Measurements from ENCODE around the gene SLC35B1. TPM values are rescaled to one million over a fixed set of nuclear protein-coding genes. Genes with fewer than 3 reads are reported as not detected.

The SLC35B1 gene
- polyA plus RNA-seq, 1 of the 3 experiments (the other 2 are of a cell fraction): 89.8 TPM

Other genes with a start within 250 kb of the SLC35B1 start
- 0.44 and 0.76 TPM in 2 replicates for gene NGFR, start 212.7 kb downstream of the SLC35B1 start, polyA plus RNA-seq (2012; rRNA removed)
- 0.30 and 0.31 TPM in 2 replicates for gene NXPH3, start 132.1 kb downstream of the SLC35B1 start, polyA plus RNA-seq (2012; rRNA removed)
- 43.5 and 54.0 TPM in 2 replicates for gene SPOP, start 29.9 kb downstream of the SLC35B1 start, polyA plus RNA-seq (2012; rRNA removed)
- 7.8 and 9.0 TPM in 2 replicates for gene FAM117A, start 56.2 kb upstream of the SLC35B1 start, polyA plus RNA-seq (2012; rRNA removed)
- 18.5 and 20.2 TPM in 2 replicates for gene KAT7, start 80.7 kb upstream of the SLC35B1 start, polyA plus RNA-seq (2012; rRNA removed)
- not detected in 2 replicates for gene TAC4, start 140.1 kb upstream of the SLC35B1 start, polyA plus RNA-seq (2012; rRNA removed)